Bronchial epithelial cell (primary cell): Measurements from ENCODE around the gene RIC3. TPM values are rescaled to one million over a fixed set of nuclear protein-coding genes. Genes with fewer than 3 reads are reported as not detected.

Source experiments
- DNase-seq: peaks from one replicate; pipeline ENCODE4 v3.0.0-alpha.2; 2010; ENCODE audit warnings: low read depth
- FAIRE-seq: peaks from 2 replicates; lab custom pipeline; 2011; peaks lifted over from hg19 to GRCh38; lab: Jason Lieb, UNC
- H3K27me3 ChIP-seq: 2 replicates; pipeline ENCODE4 v1.5.1; 2011; ENCODE audit warnings: low read length; ENCODE audit not compliant: control insufficient read depth, insufficient read depth
- H3K36me3 ChIP-seq: 2 replicates; pipeline ENCODE4 v1.5.1; 2011; ENCODE audit warnings: low read length; ENCODE audit not compliant: control insufficient read depth, insufficient read depth
- H3K4me3 ChIP-seq: 2 replicates; pipeline ENCODE4 v1.5.1; 2011; ENCODE audit warnings: mild to moderate bottlenecking, low read depth, low read length, control low read depth
- CTCF ChIP-seq: IDR thresholded peaks from 2 replicates; pipeline ENCODE4 v1.5.1; 2011; ENCODE audit warnings: mild to moderate bottlenecking, moderate library complexity, low read length, control low read depth, inconsistent platforms; ENCODE audit not compliant: insufficient read depth, severe bottlenecking
- total RNA-seq: library from RNA; depleted of rRNA; stranded (reverse); fragments of >200 nt; gene quantifications from 2 replicates; pipeline ENCODE4 v1.2.1, GENCODE V29; 2014

Gene RIC3
- total RNA-seq, 1 donor from 2014 or later, result 0.26 TPM

GRCh38 chr11:8156877-8157276, 11.9 kb downstream of the RIC3 start:
- TF ChIP-seq CTCF, result no peak
- no peak for DNase-seq
- H3K27me3 ChIP-seq, result no peaks in the 10 kb centered on the region
- no peak overlapping the region for H3K4me3 ChIP-seq
- FAIRE-seq, result no peak
- H3K36me3 ChIP-seq, result no peaks in the 10 kb centered on the region

GRCh38 chr11:8149726-8150125, 19.1 kb downstream of the RIC3 start:
- FAIRE-seq, result no peak
- H3K36me3 ChIP-seq, result no peaks in the 10 kb centered on the region
- TF ChIP-seq CTCF, result no peak
- no peak for DNase-seq
- H3K4me3 ChIP-seq, result no peak overlapping the region
- no peaks in the 10 kb centered on the region for H3K27me3 ChIP-seq

- no peak for TF ChIP-seq CTCF
- H3K36me3 ChIP-seq, result no peaks in the 10 kb centered on the region
- H3K27me3 ChIP-seq, result no peaks in the 10 kb centered on the region
- no peak overlapping the region for H3K4me3 ChIP-seq
- FAIRE-seq (peak; percentile 94), DNase-seq (peak; percentile 94)
Measured at GRCh38 chr11:8138526-8138925, 30.3 kb downstream of the RIC3 start.

- H3K4me3 ChIP-seq, result no peak overlapping the region
- DNase-seq, result no peak
- no peak for FAIRE-seq
- H3K36me3 ChIP-seq, result no peaks in the 10 kb centered on the region
- TF ChIP-seq CTCF, result no peak
- H3K27me3 ChIP-seq, result no peaks in the 10 kb centered on the region
Measured at GRCh38 chr11:8127447-8127846, 41.4 kb downstream of the RIC3 start.

GRCh38 chr11:8126649-8127289, 42.1 kb downstream of the RIC3 start:
- FAIRE-seq (no peak), DNase-seq (no peak)
- TF ChIP-seq CTCF, result no peak
- no peaks in the 10 kb centered on the region for H3K27me3 ChIP-seq
- no peaks in the 10 kb centered on the region for H3K36me3 ChIP-seq
- H3K4me3 ChIP-seq, result no peak overlapping the region

GRCh38 chr11:8122173-8122764, 46.6 kb downstream of the RIC3 start:
- Histone ChIP-seq H3K4me3 (no peak overlapping the region), H3K27me3 (no peaks in the 10 kb centered on the region), H3K36me3 (no peaks in the 10 kb centered on the region)
- no peak for FAIRE-seq
- TF ChIP-seq CTCF, result no peak
- DNase-seq, result no peak
